NCI-H187 (cell line): ENCODE results near the gene BDH1.

Source experiments
- DNase-seq, 2 experiments: peaks; one replicate each; lab custom pipeline; 2025; lab: John Stamatoyannopoulos, UW

Gene BDH1

GRCh38 chr3:197460002-197460401 lies 95.8 kb downstream of the BDH1 start:
- DNase-seq: no peak
